ENCODE measurements around the gene FOXS1.

GRCh38 chr20:31863296-31864085, 18.1 kb upstream of the FOXS1 start:
- TF ChIP-seq CTCF (conservative IDR thresholded peaks at IDR 0.05; ENCODE audit: low read length): no peak
- TF ChIP-seq EZH2phosphoT487 (IDR thresholded peaks at IDR 0.05; ENCODE audit: borderline replicate concordance, low read depth, low read length): no peak
